K562 (cell line): ENCODE measurements around the gene GSTO2. TPM values are rescaled to one million over a fixed set of nuclear protein-coding genes. Genes with fewer than 3 reads are reported as not detected.

Source experiments
- ATAC-seq: fragments of 200-7000 bp; cut with Tn5 transposase; 3 replicates; pipeline ENCODE4 v1.9.1; 2020; ENCODE audit warnings: moderate library complexity
- BruUV-seq: library from RNA; stranded (reverse); fragments of 400-500 nt; replicated peaks from 2 replicates; lab custom pipeline; 2021; lab: Mats Ljungman, UMichigan
- CTCF ChIA-PET: fragments of 300-600 bp; formaldehyde crosslinking; extraction: SDS; loops from one replicate; lab custom pipeline; 2021; ENCODE audit warnings: low intra/inter-chr PET ratio; lab: Yijun Ruan, JAX
- POLR2A ChIA-PET: fragments of 300-600, 350-650 bp; sonication (Branson Sonifier 250); formaldehyde crosslinking; extraction: SDS; loops from one replicate; lab custom pipeline; 2021; ENCODE audit warnings: antibody characterized with exemption, inconsistent platforms; lab: Yijun Ruan, JAX
- DNase-seq, 4 experiments: peaks; one replicate each; pipeline versions ENCODE4 v3.0.0 to v3.0.0-alpha.2; 2011 to 2018; ENCODE audit warnings: low spot score in 3 of 4, mixed read lengths in 3 of 4; ENCODE audit errors: extremely low read depth in 1 of 4
- FAIRE-seq: peaks from 2 replicates; lab custom pipeline; 2011; peaks lifted over from hg19 to GRCh38; lab: Jason Lieb, UNC
- H2AFZ ChIP-seq: 2 replicates; pipeline ENCODE4 v1.6.0; 2011; ENCODE audit warnings: low read depth, low read length, control low read depth, inconsistent platforms
- H3K27ac ChIP-seq: fragments of 200-600 bp; 3 replicates; pipeline ENCODE4 v1.8.0; 2011; ENCODE audit warnings: low read depth, mild to moderate bottlenecking, control low read depth, inconsistent platforms, low read length, moderate library complexity, mixed read lengths; ENCODE audit errors: extremely low read depth
- H3K27me3 ChIP-seq, 2 experiments: fragments of 300-600 bp in 1 of 2; 2 replicates in 1 of 2; 3 replicates in 1 of 2; pipeline versions ENCODE4 v1.6.0 to v1.8.0; 2011; ENCODE audit warnings: inconsistent platforms in 2 of 2, low read length in 2 of 2, mild to moderate bottlenecking in 1 of 2, mixed read lengths in 1 of 2, moderate library complexity in 1 of 2; ENCODE audit not compliant: control insufficient read depth in 2 of 2, insufficient read depth in 2 of 2
- H3K36me3 ChIP-seq: fragments of 300-600 bp; 3 replicates; pipeline ENCODE4 v1.8.0; 2011; ENCODE audit warnings: mild to moderate bottlenecking, low read length, inconsistent platforms; ENCODE audit not compliant: control insufficient read depth, insufficient read depth
- H3K4me1 ChIP-seq, 2 experiments: fragments of 200-600 bp in 1 of 2; replicated peaks in 1 of 2; 2 replicates in 1 of 2; 3 replicates in 1 of 2; pipeline versions ENCODE4 v1.5.1 to v1.8.0; 2011; ENCODE audit warnings: inconsistent platforms in 2 of 2, low read length in 2 of 2, mild to moderate bottlenecking in 1 of 2, mixed read lengths in 1 of 2, moderate library complexity in 1 of 2; ENCODE audit not compliant: control insufficient read depth in 2 of 2, insufficient read depth in 2 of 2
- H3K4me2 ChIP-seq: 2 replicates; pipeline ENCODE4 v1.6.1; 2011; ENCODE audit warnings: low read length, control low read depth, inconsistent platforms, mixed read lengths; ENCODE audit not compliant: insufficient read depth
- H3K4me3 ChIP-seq: fragments of 200-600 bp; sonication (generic), shearing (Covaris generic); 2 replicates; pipeline ENCODE4 v1.5.1; 2016; ENCODE audit warnings: control low read depth, inconsistent platforms
- H3K79me2 ChIP-seq: fragments of 200-600 bp; 3 replicates; pipeline ENCODE4 v1.8.0; 2011; ENCODE audit warnings: low read length, inconsistent platforms; ENCODE audit not compliant: control insufficient read depth, insufficient read depth
- H3K9ac ChIP-seq, 2 experiments: 2 replicates each; pipeline versions ENCODE4 v1.6.0 to v1.6.1; 2011; ENCODE audit warnings: low read depth in 2 of 2, low read length in 2 of 2, control low read depth in 1 of 2, inconsistent platforms in 1 of 2, mild to moderate bottlenecking in 1 of 2, mixed read lengths in 1 of 2; ENCODE audit not compliant: insufficient read depth in 1 of 2
- H3K9me1 ChIP-seq: one replicate; pipeline ENCODE4 v1.6.0; 2011; ENCODE audit warnings: inconsistent platforms, mild to moderate bottlenecking, low read length, moderate library complexity; ENCODE audit not compliant: control insufficient read depth, insufficient read depth
- H3K9me3 ChIP-seq: replicated peaks from 2 replicates; pipeline ENCODE4 v1.5.1; 2011; ENCODE audit warnings: low read depth, low read length, inconsistent platforms; ENCODE audit not compliant: control insufficient read depth, insufficient read depth
- H4K20me1 ChIP-seq: replicated peaks from 2 replicates; pipeline ENCODE4 v1.6.1; 2011; ENCODE audit warnings: low read length, inconsistent platforms, mixed read lengths; ENCODE audit not compliant: control insufficient read depth, insufficient read depth
- GABPB1 ChIP-seq: sonication (generic); formaldehyde crosslinking; IDR thresholded peaks from 2 replicates; pipeline ENCODE4 v1.8.0; 2022; ENCODE audit warnings: mild to moderate bottlenecking, missing genetic modification reagents
- HDGF ChIP-seq: fragments of 450-650 bp; IDR thresholded peaks from 2 replicates; pipeline ENCODE4 v1.6.1; 2016
- PHF20 ChIP-seq: fragments of 450-650 bp; IDR thresholded peaks from 2 replicates; pipeline ENCODE4 v1.6.1; 2018; ENCODE audit not compliant: partially characterized antibody
- SMAD1 ChIP-seq: fragments of 150-350 bp; IDR thresholded peaks from 2 replicates; pipeline ENCODE4 v1.6.1; 2014; ENCODE audit warnings: low read length, low read depth; ENCODE audit not compliant: partially characterized antibody
- SRSF1 ChIP-seq: fragments of 200-400 bp; formaldehyde crosslinking; IDR thresholded peaks from 2 replicates; pipeline ENCODE4 v1.6.1; 2017; ENCODE audit warnings: mild to moderate bottlenecking, low read depth, low read length, moderate library complexity
- STAG1 ChIP-seq: sonication (generic); formaldehyde crosslinking; IDR thresholded peaks from 2 replicates; pipeline ENCODE4 v1.5.0; 2020; ENCODE audit warnings: missing genetic modification reagents, borderline replicate concordance
- TRIM24 ChIP-seq, 2 experiments: fragments of 450-650 bp; IDR thresholded peaks; 2 replicates each; pipeline ENCODE4 v1.6.1; 2016
- ZKSCAN1 ChIP-seq: fragments of 150-350 bp; IDR thresholded peaks from 2 replicates; pipeline ENCODE4 v1.6.1; 2016; ENCODE audit warnings: low read depth, low read length
- ZNF695 ChIP-seq: fragments of 450-650 bp; formaldehyde crosslinking; IDR thresholded peaks from 2 replicates; pipeline ENCODE4 v1.4.0; 2020; ENCODE audit warnings: mild to moderate bottlenecking, moderate library complexity
- WGBS: fragments of 100-300 bp; shearing (Covaris generic); methylation state at CpG from one replicate; pipeline ENCODE4 v1.1.6; 2016; ENCODE audit warnings: low coverage, mixed read lengths; ENCODE audit not compliant: insufficient coverage; ENCODE audit errors: missing lambda C conversion rate; 5-methylcytosine and 5-hydroxymethylcytosine counted together
- in situ Hi-C: fragments of 300-500 bp; cut with MboI; formaldehyde crosslinking; loops from 4 replicates; pipeline ENCODE4 v1.15.0; 2018; ENCODE audit warnings: inconsistent platforms, mixed read lengths
- intact Hi-C: fragments of 100-400 bp; cut with micrococcal nuclease; formaldehyde crosslinking; loops from 2 replicates; pipeline ENCODE4 v1.14.2; 2022
- polyA plus RNA-seq, 8 experiments: library from polyadenylated mRNA; depleted of rRNA in 4 of 8; stranded (reverse) in 5 of 8; unstranded in 3 of 8; fragments of >200 nt; fragmentation: Nextera tagmentation in 2 of 8; fragmentation: Illumina TruSeq in 1 of 8; extraction: Ambion mirVana in 2 of 8; extraction: Trizol in 1 of 8; gene quantifications; 2 replicates each; pipeline versions ENCODE4 v1.2.1 to v1.2.3, GENCODE V29; 2011 to 2014; ENCODE audit warnings: inconsistent platforms in 1 of 8, missing spikeins in 1 of 8
- total RNA-seq, 7 experiments: library from RNA; depleted of rRNA in 6 of 7; stranded (reverse); fragments of >200 nt in 6 of 7; fragmentation: Illumina TruSeq in 2 of 7; extraction: Trizol in 2 of 7; gene quantifications; 2 replicates each; pipeline versions ENCODE4 v1.2.1 to v1.2.3, GENCODE V29; 2011 to 2021; ENCODE audit warnings: low replicate concordance in 1 of 7
- TF ChIP-seq, protein P1 (sequence below): fragments of 250-450 bp; sonication (Bioruptor Pico); IDR thresholded peaks from 2 replicates; pipeline ENCODE4 v1.4.0; 2020; ENCODE audit warnings: mild to moderate bottlenecking, moderate library complexity
- TF ChIP-seq, protein P2 (sequence below): fragments of 250-450 bp; sonication (Bioruptor Pico); IDR thresholded peaks from 2 replicates; pipeline ENCODE4 v1.5.0; 2022; ENCODE audit warnings: mild to moderate bottlenecking
- TF ChIP-seq, protein P3 (sequence below): sonication (generic); formaldehyde crosslinking; IDR thresholded peaks from 2 replicates; pipeline ENCODE4 v1.8.1; 2023; ENCODE audit warnings: mild to moderate bottlenecking, missing genetic modification reagents

The GSTO2 gene
- total and polyA plus RNA-seq, 9 of the 15 experiments (the other 6 are each of a cell fraction or from before 2014, with no cell fraction given), result 0.18 to 1.8 (median 0.90) TPM

DNA sequence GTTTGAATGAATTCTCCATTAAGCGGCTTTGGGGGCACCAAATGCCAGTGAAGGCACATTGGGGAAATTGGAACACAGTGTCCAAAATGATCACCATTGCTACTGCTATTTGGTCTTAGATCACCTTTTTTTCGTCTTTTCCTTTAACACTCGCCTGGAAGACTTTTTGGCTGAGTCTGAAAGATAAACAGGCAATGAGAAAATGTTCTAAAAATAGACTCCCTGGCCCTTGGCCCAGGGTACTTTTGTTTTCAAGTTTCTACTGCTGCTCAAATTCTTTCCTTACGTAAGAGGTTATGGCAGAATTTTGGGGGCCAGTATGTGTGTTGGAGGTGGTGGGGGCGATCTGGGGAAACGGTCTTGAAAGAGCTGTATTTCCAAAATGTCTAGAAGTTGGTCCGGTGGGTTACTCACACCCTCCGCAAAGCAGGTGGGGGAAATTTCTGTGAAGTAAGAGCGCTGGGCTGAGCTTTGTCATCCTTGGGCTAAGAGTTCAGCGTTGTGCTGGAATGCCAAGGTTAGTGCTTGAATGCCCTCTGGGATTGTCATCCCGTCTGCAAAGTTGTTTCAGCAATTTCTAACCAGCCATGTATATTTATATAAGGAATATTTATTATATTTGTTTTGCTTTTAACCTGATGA is 70.6 kb downstream of the GSTO2 start:
- Histone ChIP-seq H3K4me3 (peak overlapping the region; percentile 98), H3K36me3 (peaks cover 15% of the 10 kb centered on the region; the same call in 2 of the 3 replicates), H3K9ac (peak overlapping the region; percentile 87 to 93; a peak in 3 of 4 replicates), H3K4me1 (peaks cover 9 to 38% of the 10 kb centered on the region in 2 experiments), H3K4me2 (peak overlapping the region; percentile 91), H3K9me3 (no peaks in the 10 kb centered on the region), H3K27me3 (no peaks in the 10 kb centered on the region), H4K20me1 (0 out of 2 replicates have a peak, but pooled peaks cover 7% of the 10 kb centered on the region), H3K79me2 (peaks cover 75% of the 10 kb centered on the region), H2AFZ (0 out of 2 replicates have a peak overlapping the region, but pooled peaks have one; percentile 72), H3K27ac (peak overlapping the region; percentile 98), H3K9me1 (no peaks in the 10 kb centered on the region)
- in situ Hi-C loops (loop anchor here (10.0 kb wide), 1 partner anchor 45 kb away; no protein-coding TSS in a partner anchor), intact Hi-C loops (loop anchor here (1.0 kb wide), 1 partner anchor 8 kb away; no protein-coding TSS in a partner anchor)
- DNase-seq (peak in 2 of 4 experiments; percentile 38 to 66), ATAC-seq (peak; percentile 49), FAIRE-seq (peak; percentile 74)
- no TSS peak for BruUV-seq
- POLR2A ChIA-PET, result interaction anchor here (0.6 to 1.4 kb wide), 3 partner anchors 14 to 83 kb away, joined by 3 to 5 read pairs (median 3); partner anchors contain the start of gene CFAP58
- 1% methylated on average over 11 of the region's 11 CpGs for WGBS
- CTCF ChIA-PET, result no interaction called here
- TF ChIP-seq HDGF (no peak), ZNF695 (CRISPR knock-in tag) (no peak), GABPB1 (CRISPR knock-in tag) (no peak), ZKSCAN1 (no peak), SMAD1 (no peak), STAG1 (CRISPR knock-in tag) (no peak), PHF20 (no peak), SRSF1 (no peak), TRIM24 (IDR thresholded peaks at IDR 0.05) (no peak)
- TF ChIP-seq, protein P1, sequence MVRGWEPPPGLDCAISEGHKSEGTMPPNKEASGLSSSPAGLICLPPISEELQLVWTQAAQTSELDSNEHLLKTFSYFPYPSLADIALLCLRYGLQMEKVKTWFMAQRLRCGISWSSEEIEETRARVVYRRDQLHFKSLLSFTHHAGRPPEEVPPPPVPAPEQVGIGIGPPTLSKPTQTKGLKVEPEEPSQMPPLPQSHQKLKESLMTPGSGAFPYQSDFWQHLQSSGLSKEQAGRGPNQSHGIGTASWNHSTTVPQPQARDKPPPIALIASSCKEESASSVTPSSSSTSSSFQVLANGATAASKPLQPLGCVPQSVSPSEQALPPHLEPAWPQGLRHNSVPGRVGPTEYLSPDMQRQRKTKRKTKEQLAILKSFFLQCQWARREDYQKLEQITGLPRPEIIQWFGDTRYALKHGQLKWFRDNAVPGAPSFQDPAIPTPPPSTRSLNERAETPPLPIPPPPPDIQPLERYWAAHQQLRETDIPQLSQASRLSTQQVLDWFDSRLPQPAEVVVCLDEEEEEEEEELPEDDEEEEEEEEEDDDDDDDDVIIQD (CRISPR knock-in tag), result no peak
- TF ChIP-seq, protein P2, sequence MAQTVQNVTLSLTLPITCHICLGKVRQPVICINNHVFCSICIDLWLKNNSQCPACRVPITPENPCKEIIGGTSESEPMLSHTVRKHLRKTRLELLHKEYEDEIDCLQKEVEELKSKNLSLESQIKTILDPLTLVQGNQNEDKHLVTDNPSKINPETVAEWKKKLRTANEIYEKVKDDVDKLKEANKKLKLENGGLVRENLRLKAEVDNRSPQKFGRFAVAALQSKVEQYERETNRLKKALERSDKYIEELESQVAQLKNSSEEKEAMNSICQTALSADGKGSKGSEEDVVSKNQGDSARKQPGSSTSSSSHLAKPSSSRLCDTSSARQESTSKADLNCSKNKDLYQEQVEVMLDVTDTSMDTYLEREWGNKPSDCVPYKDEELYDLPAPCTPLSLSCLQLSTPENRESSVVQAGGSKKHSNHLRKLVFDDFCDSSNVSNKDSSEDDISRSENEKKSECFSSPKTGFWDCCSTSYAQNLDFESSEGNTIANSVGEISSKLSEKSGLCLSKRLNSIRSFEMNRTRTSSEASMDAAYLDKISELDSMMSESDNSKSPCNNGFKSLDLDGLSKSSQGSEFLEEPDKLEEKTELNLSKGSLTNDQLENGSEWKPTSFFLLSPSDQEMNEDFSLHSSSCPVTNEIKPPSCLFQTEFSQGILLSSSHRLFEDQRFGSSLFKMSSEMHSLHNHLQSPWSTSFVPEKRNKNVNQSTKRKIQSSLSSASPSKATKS (CRISPR knock-in tag), result no peak
- TF ChIP-seq, protein P3, sequence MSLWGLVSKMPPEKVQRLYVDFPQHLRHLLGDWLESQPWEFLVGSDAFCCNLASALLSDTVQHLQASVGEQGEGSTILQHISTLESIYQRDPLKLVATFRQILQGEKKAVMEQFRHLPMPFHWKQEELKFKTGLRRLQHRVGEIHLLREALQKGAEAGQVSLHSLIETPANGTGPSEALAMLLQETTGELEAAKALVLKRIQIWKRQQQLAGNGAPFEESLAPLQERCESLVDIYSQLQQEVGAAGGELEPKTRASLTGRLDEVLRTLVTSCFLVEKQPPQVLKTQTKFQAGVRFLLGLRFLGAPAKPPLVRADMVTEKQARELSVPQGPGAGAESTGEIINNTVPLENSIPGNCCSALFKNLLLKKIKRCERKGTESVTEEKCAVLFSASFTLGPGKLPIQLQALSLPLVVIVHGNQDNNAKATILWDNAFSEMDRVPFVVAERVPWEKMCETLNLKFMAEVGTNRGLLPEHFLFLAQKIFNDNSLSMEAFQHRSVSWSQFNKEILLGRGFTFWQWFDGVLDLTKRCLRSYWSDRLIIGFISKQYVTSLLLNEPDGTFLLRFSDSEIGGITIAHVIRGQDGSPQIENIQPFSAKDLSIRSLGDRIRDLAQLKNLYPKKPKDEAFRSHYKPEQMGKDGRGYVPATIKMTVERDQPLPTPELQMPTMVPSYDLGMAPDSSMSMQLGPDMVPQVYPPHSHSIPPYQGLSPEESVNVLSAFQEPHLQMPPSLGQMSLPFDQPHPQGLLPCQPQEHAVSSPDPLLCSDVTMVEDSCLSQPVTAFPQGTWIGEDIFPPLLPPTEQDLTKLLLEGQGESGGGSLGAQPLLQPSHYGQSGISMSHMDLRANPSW (CRISPR knock-in tag), result no peak
